Globus pallidus (tissue), 1 donor: ENCODE measurements around the gene BRI3BP.
A peak's percentile ranks its signal among the peaks of the same experiment; 100 is the strongest.
"Not testable (repeated sequence)": the region's sequence is repeated elsewhere in the genome, so short reads cannot be mapped to it uniquely, and the experiment has no call there.

ENCODE experiments used
- DNase-seq: peaks from one replicate; pipeline ENCODE4 v3.0.0-alpha.2; 2015; ENCODE audit warnings: low spot score

Gene BRI3BP

DNA sequence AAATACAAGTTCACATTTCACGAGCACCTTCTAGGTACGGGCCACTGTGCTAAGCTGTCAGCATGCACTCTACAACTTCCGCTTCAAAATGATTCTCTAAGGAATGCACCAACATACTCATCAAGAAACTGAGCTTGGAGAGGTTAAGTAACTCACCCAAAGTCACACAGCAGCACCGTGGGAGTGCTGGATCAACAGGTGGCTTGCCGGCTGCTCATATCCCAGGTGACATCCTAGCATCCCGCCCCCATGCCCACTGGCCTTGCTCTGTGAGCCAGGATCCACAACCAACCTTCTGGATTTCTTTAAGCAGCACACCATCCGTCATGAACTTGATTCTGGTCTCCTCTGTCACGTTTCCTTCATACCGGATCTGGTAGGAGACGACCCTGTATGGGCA, 21.2 kb upstream of the BRI3BP start:
- no peak for DNase-seq

DNA sequence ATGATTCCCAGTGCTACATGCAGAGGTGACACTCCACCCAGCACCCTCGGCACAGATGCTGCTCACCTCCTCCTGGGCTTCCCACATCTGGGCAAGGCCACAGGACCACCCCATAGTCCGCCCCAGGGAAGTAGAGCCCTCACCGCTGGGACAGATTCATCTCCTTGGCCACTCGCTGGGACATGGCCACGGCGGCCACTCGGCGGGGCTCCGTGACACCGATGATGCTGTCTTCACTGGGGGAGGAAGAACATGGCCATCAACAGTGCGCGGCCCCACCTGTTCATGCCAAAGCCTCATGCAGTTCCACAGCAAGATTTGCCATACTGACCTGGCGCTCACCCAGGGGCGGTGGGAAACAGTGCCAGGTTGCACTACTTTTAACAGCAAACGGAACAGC, 18.2 kb upstream of the BRI3BP start:
- DNase-seq, result no peak

DNA sequence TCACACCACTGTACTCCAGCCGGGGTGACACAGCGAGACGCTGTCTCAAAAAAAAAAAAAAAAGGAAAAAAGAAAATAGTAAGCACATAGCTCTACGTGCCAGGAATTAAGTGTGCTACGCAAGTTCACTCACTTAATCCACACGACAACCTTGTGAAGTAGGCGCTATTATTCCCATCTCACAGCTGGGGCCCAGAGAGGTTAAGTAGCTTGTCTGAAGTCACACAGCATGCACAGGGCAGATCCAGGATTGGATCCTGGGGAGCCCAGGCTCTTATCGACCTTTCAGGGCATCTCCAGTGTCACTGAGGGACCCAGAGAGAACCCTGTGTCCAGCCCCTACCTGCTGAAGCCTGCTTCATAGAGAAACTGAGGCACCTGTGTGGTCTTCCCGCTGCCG, 16.4 kb upstream of the BRI3BP start:
- DNase-seq, result no peak

DNA sequence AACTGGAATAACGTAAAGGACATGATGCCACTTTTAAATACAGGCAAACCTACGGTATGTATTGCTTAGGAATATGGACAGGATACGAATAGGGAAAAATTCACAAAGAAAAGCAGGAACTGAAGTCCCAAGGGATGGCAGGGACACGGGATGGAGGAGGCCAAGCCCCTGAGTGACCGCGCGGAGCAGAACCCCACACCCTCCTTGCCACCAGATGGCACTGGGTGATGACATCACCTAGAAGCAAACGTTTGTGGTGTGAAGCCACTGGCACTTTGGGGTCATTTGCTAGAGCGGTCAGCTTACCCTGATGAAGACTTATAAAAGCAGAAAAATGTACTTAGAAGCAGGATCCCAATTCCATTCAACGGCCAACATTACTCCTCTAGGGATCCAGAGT, 13.9 kb upstream of the BRI3BP start:
- DNase-seq, result peak; percentile 21

DNA sequence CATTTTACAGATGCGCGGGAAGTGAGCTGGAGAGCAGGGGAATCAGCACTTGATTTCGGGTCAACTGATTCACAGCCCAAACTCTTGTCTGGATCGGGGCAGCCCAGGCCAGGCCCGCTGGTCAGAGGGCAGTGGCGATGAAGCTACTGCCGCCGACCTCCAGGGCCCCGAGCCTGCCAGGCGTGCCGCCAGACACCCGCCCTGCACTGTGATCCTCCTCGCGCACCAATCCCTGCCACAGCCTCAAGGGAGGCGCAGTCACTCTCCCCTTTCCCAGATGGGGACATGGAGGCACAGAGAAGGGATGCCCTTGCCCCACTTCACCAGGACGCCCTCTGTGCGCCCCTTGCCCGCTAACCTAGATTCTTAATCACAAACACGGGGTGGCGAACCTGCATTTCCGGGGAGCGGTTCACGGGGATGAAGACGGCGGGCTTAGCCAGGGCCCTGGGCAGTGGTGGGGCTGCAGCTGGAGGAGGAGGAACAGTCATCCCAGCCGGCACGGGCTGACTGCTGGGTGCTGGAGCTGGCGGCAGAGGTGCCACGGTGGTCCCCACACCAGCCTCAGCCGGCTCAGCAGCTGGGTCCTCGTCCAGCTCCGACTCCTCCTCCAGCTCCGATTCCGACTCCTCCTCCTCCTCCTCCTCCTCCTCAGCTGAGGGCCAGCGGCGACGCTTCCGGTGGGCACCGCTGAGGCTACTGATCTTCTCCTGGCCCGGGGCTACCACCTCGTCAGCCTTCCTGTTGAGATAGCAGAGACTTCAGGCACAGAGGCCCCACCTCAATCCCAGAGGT, 13.2 kb upstream of the BRI3BP start:
- no peak for DNase-seq

DNA sequence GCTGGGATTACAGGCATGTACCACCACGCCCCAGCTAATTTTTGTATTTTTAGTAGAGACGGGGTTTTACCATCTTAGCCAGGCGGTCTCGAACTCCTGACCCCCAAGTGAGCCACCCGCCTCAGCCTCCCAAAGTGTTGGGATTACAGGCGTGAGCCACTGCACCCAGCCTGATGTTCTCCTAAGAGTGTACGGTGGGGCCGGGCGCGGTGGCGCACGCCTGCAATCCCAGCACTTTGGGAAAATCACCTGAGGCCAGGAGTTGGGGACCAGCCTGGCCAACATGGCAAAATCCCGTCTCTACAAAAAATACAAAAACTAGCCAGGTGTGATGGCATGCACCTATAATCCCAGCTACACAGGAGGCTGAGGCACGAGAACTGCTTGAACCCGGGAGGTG, 6.6 kb upstream of the BRI3BP start:
- not testable (repeated sequence) for DNase-seq

DNA sequence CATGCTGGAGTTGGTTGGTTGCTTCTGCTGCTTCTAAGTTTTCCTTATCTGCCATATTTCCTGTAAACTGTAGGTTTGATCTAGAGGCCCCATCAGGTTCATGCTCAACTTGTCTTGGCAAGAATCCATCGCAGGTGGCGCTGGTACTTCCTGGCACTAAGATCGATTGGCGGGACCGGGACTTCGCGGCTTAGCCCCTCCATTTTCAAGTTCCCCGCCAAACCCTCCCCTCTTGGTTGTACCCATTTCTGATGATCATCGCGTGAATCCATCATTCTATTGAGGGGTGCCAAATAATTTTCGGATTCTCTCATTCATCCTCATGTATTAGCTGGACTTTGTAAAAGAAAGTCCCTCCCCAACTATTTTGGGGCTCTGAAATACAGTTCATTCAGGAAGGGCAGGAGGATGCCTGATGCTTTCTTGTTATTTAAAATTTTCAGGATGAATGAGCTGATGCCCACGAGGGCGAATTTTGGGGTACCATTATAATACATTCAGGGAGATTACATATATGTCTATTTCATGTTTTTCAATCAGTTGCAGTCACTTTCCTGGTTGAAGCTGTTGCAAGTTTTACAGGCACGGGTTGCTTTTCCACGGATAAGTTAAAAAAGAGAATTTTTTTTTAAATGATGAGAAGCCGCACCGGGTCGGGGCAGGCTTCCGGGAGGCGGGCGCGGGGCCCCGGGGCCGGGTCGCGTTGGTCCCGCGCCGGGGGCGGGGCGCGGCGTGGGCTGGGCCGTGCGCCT, 395 bp upstream of the BRI3BP start:
- DNase-seq, result peak; percentile 58

DNA sequence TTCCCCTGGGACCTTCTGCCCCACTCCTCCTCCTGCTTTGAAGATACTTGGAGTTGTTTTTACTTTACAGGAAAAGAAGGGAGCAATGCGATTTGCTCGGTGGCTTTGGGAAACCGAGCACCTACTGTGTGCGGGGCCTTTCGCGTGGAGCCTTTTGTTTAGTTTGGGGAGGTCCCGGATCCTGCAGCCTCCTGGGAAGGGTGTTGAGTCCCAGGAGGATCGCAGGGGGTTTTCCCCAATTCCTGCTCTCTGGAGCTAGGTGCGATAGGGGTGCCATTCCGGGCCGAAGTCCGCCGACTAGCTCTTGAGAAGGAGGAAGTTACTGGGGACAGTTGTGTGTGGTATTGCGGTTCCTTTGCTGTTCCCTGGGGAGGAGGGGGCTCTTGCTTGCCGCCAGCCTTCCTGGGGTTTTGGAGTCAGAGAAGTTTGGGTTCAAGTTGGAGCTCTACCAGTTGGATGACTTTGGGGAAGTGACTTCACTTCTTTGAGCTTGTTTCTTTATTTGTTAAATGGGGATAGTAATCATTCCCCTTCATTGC, 1.1 kb downstream of the BRI3BP start:
- no peak for DNase-seq

DNA sequence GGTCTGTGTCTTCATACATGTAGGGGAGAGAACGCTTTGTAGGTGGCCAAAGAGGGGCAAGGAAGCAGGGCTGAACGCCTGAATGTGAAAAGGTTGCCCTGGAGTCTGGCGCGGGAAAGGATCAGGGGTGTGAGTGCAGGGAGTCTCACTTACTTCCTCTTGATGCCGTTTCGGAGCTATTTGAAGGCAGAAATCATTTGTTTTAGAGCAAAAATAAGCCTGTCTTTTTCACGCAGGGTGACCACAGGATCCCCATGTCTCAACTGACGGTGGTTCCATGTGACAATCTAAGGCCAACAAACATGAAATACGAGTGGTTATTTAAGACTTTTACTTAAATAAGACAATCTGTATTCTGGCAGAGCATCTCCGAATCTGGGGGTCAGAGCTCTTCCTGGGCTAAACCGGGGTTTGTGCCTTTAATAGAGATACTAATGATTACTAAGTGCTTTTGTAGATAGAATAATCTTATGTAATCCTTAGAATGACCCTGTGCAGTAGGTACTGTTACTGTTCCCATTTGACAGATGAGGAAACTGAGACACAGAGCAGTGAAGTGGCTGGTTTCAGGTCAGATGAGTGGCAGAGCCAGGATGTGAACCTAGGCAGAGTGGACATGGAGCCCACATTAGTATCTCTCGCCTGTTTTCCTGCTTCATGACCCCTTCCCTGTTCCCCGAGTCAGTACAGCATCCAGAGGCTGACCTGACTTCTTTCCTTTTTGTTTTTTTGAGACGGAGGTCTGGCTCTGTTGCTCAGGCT, 1.9 kb downstream of the BRI3BP start:
- DNase-seq, result no peak

DNA sequence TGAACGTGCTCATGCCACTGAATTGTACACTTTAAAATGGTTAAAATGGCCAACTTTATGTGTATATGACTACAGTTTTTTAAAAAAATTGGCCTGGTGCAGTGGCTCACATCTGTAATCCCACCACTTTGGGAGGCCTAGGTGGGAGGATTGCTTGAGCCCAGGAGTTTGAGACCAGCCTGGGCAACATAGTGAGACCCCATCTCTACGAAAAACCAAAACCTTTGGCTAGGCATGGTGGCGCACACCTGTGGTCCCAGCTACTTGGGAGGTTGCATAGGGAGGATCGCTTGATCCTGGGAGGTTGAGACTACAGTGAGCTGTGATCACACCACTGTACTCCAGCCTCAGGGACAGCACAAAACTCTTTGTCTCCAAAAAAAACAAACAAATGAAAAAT, 5.3 kb downstream of the BRI3BP start:
- no peak for DNase-seq

DNA sequence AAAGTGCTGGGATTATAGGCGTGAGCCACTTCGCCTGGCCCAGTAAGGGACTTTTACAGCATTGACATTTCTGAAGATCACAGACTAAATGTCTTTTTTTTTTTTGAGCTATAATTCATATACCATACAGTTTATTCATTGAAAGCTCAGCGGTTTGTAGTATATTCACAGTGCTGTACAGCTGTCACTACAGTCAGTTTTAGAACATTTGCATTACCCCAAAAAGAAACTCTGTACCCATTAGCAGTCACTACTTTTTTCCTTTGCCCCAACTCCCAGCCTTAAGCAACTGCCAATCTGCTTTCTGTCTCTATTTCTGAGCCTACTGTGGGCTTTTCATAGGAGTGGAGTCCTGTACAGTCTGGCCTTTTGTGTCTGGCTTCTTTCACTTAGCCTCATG, 8.2 kb downstream of the BRI3BP start:
- DNase-seq, result no peak

DNA sequence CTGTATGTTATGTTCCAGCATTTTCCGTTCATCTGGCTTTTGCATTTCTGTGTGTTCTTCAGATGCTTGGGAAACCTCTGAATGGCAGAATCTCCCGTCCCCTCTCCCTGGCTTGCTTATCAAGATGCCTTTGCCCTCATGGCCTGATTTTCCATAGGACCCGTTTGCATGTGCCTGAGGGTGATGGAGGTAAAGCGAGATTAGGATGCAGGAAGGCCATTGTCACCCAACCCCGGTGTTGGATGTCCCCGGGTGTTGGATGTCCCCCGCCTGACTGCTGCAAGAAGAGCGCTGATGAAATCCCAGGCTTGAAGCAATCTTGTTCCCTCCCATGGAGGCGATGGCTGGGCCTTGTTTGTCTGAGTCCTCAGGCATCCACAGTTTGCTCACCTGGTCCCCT, 9.6 kb downstream of the BRI3BP start:
- DNase-seq, result no peak

DNA sequence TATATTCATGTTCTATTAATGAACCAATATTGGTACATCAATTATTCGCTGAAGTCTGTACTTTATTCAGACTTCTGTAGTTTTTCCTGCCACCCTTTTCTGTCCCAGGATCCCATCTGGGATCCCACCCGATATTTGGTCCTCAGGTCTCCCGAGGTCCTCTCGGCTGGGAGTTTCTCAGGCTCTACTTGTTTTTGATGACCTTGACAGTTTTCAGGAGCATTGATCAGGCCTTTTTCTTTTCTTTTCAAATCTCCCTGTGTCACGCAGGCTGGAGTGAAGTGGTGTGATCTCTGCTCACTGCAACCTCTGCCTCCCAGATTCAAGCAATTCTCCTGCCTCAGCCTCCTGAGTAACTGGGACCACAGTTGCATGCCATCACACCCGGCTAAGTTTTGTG, 11.2 kb downstream of the BRI3BP start:
- DNase-seq, result no peak

DNA sequence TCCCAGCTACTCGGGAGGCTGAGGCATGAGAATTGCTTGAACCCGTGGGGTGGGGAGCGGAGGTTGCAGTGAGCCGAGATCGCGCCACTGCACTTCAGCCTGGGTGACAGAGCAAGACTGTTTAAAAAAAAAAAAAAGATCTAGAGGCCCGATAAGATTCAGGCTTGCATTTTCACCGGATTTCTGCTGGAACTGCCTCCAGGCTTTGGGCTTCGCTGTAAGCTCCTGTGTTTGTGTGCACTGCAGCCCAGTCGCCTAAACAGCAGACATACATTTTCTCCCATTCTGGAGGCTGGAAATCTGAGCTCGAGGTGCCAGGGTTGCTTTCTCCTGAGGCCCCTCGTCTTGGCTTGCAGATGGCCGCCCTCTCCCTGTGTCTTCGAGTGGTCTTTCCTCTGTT, 12.2 kb downstream of the BRI3BP start:
- no peak for DNase-seq

DNA sequence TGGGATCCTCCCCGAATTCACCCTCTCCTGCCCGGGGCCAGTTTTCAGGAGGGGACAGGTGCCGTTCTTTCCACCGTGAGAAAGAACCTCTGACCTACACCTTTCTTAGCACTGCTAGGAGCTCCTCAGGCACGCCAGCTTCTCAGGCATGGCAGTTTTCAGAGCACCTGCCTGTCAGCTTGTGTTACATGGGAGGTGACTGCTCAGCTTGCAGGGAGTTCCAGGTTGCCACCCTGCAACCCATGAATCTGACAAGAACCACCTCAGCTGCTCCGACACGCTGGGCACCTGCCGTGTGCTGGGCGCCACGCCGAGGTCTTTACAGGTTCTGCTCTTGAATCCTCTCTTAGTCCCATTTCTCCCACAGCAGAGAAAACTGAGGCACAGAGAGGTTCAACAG, 12.9 kb downstream of the BRI3BP start:
- DNase-seq, result no peak

DNA sequence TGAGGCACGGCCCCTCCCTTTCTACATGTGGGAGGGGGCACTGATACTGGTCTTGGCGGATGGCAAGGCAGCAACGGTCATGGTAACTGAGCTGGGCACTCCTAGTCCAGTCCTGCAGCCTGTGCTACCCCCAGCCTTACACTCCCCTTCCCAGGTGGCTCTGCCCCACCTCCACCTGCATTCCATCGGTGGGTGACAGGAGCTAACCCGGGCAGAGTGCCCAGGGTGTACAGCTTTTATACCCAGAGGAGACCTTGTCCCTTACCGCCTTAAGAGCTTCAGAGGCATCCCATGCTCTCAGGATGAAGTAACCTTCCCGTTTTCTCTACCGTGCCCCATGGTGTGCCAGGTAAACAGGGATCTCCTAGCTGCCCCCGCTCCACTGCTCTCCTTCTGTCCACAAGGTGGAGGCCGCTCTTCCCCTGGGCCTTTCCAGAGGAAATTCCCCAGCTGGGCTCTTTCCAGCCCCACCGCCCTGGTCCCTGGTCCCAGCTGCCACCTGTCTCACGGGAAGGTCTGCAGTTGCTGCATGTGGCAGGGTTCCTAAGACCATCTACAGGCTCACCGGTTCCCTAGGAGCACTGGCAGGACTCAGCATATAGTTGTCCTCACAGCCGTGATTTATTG, 20.5 kb downstream of the BRI3BP start:
- no peak for DNase-seq

DNA sequence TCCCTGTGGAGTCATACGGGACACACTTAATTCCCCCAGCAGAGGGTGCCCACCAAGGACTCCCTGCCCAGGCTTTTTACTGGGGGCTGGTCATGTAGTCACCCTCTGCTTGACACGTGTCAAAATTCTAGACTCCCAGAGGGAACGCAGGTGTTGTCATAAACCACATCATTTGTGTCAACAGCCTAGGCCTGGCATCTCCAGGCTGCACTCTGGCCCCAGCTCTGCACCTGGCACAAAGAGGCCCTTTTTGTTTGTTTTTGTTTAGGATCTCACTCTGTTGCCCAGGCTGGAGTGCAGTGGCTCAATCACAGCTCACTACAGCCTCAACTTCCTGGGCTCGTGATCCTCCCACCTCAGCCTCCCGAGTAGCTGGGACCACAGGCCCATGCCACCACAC, 21.1 kb downstream of the BRI3BP start:
- DNase-seq, result no peak

DNA sequence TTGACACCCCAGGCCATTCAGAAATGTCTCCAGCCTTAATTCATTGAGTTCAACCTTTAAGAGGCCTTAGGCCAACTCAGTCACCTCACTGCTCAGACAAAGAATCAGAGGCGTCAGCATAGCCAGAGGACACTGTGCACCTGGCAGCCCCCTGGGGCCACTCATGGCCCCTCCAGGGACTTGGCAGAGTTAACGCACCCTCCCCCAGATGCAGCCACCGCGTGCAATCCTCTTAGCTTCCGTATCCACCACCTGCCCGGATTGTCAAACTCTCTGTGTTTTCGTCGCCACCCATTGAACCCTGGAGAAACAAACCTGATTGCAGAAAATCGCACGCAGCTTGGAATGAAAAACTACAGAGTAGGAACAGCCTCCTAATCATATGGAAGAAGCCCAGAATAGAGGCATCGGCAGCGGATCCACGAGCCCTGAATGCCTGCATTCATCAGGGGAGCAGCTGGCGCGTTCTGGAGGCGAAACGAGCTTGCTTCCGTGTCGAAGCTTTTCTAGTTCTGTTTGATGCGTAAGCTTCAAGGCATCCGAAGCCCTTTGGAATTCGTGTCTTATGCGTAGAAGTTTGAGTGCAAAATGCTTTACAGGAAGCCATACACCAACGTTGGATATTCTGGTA, 22.4 kb downstream of the BRI3BP start:
- peak; percentile 76 for DNase-seq

DNA sequence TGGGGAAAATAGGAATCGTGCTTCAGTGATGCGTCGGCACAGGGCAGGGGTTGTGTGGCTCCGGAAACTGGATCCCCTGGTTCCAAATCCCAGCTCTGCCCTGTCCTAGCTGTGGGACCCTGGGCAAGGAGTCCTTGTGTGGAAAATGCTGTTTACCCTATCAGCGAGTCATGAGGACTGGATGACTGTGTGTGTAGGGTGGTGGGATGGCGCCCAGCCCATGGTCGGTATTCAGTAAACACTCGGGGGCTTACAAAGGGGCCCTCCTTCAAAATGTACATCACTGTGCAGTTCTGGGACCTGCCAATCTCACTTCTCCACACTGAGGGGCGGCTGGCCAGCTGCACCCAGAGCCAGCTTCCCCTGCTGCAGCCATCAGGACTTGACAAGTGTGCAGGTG, 24.4 kb downstream of the BRI3BP start:
- no peak for DNase-seq

DNA sequence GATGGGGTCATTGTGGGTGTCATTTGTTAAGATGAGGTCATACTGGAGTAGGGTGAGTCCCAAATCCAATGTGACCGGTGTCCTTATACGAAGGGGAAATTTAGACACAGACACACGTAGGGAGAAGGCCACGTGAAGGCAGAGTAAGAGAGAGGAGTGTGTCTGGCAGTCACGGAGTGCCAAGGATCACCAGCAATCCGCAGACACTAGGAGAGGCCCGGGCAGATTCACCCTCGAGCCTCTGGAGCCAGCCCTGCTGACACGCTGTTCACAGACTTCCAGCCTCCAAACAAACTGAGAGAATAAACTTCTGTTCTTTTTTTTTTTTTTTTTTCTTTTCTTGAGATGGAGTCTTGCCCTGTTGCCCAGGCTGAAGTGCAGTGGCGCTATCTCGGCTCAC, 24.9 kb downstream of the BRI3BP start:
- no peak for DNase-seq

DNA sequence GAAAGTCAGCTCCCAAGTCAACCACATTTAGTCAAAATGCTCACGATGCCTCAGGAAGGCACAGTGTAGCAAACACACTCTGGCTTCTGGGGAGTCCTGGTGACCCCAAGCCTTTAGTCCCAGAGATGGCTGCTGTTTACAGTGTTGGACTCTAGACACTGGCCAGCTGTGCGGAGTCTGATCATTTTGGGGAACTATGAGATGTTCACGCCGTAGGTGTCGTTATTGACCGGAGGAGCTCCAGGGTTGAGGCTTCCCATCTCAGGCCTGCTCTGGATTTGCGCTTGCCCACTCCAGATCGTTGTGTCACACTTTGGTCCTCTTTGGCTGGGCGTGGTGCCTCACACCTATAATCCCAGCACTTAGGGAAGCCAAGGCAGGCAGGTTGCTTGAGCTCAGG, 27.7 kb downstream of the BRI3BP start:
- DNase-seq, result no peak

DNA sequence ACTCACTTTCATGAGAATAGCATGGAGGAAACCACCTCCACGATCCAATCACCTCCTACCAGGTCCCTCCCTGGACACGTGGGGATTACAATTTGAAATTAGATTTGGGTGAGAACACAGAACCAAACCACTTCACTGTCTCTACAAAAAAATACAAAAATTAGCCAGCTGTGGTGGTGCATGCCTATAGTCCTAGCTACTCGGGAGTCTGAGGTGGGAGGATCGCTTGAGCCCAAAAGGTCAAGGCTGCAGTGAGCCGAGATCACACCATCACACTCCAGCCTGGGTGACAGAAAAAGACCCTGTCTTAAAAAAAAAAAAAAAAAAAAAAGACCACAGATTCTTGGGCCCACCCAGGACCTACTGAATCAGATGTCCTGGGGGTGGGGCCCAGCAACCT, 28.3 kb downstream of the BRI3BP start:
- no peak for DNase-seq
